Lower lobe of right lung (tissue), 2 donors: ENCODE measurements around the gene LUZP1. TPM values are rescaled to one million over a fixed set of nuclear protein-coding genes. Genes with fewer than 3 reads are reported as not detected.

Experiments
- ATAC-seq, 2 donors: fragments of 200-7000 bp; cut with Tn5 transposase; one replicate each; pipeline ENCODE4 v1.9.1; 2020 to 2022; ENCODE audit warnings: mild to moderate bottlenecking in 2 of 2, moderate library complexity in 2 of 2
- DNase-seq: peaks from one replicate; pipeline ENCODE4 v3.0.0-alpha.2; 2020
- H3K27ac ChIP-seq: fragments of 200-600 bp; one replicate; pipeline ENCODE4 v1.8.0; 2022
- H3K27me3 ChIP-seq: fragments of 200-600 bp; one replicate; pipeline ENCODE4 v1.8.0; 2022; ENCODE audit warnings: low read depth
- H3K36me3 ChIP-seq: fragments of 200-600 bp; one replicate; pipeline ENCODE4 v1.8.0; 2022; ENCODE audit warnings: mild to moderate bottlenecking
- H3K4me1 ChIP-seq: fragments of 200-600 bp; one replicate; pipeline ENCODE4 v1.8.0; 2022
- H3K4me3 ChIP-seq: fragments of 200-600 bp; one replicate; pipeline ENCODE4 v1.8.0; 2022; ENCODE audit warnings: mild to moderate bottlenecking
- H3K9me3 ChIP-seq: fragments of 200-600 bp; one replicate; pipeline ENCODE4 v1.8.0; 2022
- intact Hi-C: fragments of 100-400 bp; cut with DNase I; formaldehyde crosslinking; loops from one replicate; pipeline ENCODE4 v1.11.0; 2022
- total RNA-seq: library from RNA; stranded (reverse); fragmentation: NEBNext Ultra II Directional; extraction: Animal tissue kit (Norgen Biotek cat#: 25700); gene quantifications from one replicate; pipeline ENCODE4 v1.2.1, GENCODE V29; 2021
- TF ChIP-seq, protein P1 (sequence below): fragments of 200-600 bp; IDR thresholded peaks from one replicate; pipeline ENCODE4 v1.8.0; 2022; ENCODE audit warnings: antibody characterized with exemption, mild to moderate bottlenecking
- donor health status: DM: no; HTN: yes; CAD: no; lungs with severe emphysema.

LUZP1 gene
- total RNA-seq, 1 donor from 2014 or later: 32.5 TPM

DNA sequence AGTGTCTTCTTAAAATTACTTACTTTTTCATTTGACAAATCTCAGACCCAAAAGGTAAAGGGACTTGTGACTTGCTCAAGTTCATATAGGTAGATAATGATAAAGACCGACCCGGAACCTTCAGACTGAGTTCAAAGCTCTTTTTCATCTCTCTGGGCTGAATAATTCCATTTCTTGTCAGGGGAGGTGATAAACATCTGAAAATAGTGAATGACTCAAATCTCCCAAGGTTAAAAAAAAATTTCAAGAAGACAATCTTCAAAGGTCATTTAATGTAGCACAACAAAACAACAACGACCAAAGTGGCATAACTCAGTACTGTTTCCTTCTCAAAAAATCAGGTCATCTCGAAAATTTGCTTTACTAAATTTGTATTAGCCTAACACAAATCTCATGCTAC lies 20.6 kb downstream of the LUZP1 start:
- no peak overlapping the region for H3K4me3 ChIP-seq
- no peaks in the 10 kb centered on the region for H3K36me3 ChIP-seq
- H3K9me3 ChIP-seq: no peaks in the 10 kb centered on the region
- peaks cover 4% of the 10 kb centered on the region for H3K4me1 ChIP-seq
- ATAC-seq (no peak), DNase-seq (no peak)
- TF ChIP-seq, protein P1, sequence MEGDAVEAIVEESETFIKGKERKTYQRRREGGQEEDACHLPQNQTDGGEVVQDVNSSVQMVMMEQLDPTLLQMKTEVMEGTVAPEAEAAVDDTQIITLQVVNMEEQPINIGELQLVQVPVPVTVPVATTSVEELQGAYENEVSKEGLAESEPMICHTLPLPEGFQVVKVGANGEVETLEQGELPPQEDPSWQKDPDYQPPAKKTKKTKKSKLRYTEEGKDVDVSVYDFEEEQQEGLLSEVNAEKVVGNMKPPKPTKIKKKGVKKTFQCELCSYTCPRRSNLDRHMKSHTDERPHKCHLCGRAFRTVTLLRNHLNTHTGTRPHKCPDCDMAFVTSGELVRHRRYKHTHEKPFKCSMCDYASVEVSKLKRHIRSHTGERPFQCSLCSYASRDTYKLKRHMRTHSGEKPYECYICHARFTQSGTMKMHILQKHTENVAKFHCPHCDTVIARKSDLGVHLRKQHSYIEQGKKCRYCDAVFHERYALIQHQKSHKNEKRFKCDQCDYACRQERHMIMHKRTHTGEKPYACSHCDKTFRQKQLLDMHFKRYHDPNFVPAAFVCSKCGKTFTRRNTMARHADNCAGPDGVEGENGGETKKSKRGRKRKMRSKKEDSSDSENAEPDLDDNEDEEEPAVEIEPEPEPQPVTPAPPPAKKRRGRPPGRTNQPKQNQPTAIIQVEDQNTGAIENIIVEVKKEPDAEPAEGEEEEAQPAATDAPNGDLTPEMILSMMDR: no peak
- no peaks in the 10 kb centered on the region for H3K27me3 ChIP-seq
- H3K27ac ChIP-seq: no peak overlapping the region
- intact Hi-C loops: no loop called here

DNA sequence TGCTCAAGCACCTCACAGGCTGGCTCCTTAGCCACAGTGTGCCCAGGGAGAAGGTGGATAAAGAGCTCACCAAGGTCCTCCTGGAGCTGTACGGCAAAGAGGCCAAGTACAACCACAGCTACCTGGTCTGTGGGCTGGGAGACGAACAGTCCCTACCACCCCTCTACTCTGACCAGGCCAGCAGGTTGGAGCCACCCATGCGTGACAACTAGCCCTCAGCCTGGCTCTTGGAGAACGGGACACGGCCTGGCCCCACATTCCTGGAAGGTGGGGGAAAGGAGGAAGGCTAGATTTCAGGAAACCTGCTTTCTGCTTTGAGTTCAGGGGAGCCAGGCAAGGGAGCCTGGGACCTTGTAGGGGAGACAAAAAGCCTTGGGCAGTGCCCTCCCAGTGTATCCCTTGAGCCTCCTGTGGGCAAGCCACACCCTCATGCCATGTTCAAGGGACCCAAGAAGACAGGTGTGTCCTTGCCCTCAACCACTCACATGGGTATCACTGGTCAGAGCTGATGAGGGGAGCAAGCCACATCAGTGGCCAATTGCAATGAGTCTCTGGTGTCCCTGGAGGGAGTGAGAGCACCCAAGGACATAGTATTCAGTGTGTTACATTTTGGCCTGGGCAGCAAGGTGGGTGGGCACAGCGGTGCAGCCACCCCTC lies 27.6 kb downstream of the LUZP1 start:
- no peak overlapping the region for H3K27ac ChIP-seq
- no peaks in the 10 kb centered on the region for H3K9me3 ChIP-seq
- peak in 1 of 2 donors; percentile 19 for ATAC-seq
- H3K27me3 ChIP-seq: no peaks in the 10 kb centered on the region
- TF ChIP-seq, protein P1: no peak
- no peaks in the 10 kb centered on the region for H3K4me1 ChIP-seq
- intact Hi-C loops: no loop called here
- DNase-seq: no peak
- no peak overlapping the region for H3K4me3 ChIP-seq
- H3K36me3 ChIP-seq: no peaks in the 10 kb centered on the region

DNA sequence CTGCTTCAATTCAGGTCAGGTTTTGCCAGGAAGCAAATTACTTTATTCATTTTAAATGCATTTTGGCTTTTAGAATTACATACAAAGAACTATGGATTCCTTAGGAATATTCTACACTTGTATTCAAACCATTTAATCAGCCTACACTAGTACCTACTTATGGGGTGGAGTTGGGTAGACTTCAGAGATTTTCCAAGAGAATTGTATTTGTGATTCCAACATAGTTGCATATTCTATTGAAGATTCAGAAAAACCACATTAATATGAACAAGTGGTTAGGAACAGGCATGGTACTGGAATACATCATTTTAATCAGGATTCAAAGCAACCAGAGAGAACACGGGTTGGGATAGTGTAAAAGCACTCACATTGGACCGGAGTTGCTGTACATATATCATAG lies 33.4 kb downstream of the LUZP1 start:
- TF ChIP-seq, protein P1: no peak
- DNase-seq: no peak
- intact Hi-C loops: no loop called here
- ATAC-seq: no peak
- Histone ChIP-seq H3K4me3 (no peak overlapping the region), H3K36me3 (no peaks in the 10 kb centered on the region), H3K27ac (no peak overlapping the region), H3K27me3 (no peaks in the 10 kb centered on the region), H3K9me3 (no peaks in the 10 kb centered on the region), H3K4me1 (no peaks in the 10 kb centered on the region)

DNA sequence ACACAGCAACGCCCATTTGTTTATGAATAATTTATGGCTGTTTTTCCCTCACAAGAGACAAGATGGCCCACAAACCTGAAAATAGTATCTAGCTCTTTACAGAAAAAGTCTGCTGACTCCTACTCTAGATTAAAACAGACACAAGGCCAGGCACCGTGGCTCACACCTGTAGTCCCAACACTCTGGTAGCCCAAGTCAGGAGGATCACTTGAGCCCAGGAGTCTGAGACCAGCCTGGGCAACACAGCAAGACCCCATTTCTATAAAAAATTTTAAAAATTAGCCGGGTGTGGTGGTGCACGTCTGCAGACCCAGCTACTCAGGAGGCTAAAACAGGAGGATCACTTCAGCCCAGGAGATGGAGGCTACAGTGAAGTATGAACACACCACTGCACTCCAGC lies 34.6 kb downstream of the LUZP1 start:
- Histone ChIP-seq H3K36me3 (no peaks in the 10 kb centered on the region), H3K4me3 (no peak overlapping the region), H3K9me3 (no peaks in the 10 kb centered on the region), H3K27me3 (no peaks in the 10 kb centered on the region), H3K27ac (no peak overlapping the region), H3K4me1 (no peaks in the 10 kb centered on the region)
- TF ChIP-seq, protein P1: no peak
- DNase-seq (no peak), ATAC-seq (no peak)
- intact Hi-C loops: no loop called here

DNA sequence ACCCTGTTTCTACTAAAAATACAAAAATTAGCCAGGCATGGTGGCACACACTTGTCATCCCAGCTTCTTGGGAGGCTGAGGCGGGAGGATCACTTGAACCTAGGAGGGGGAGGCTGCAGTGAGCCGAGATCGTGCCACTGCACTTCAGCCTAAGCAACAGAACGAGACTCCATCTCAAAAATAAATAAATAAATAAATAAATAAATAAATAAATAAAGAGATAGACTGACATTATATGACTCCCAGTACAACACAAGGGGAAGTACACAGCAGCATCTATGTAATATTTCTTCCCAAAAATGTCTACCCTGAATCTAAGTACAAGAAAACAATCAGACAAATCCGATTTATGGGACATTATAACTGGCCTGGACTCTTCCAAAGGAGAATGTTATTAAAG lies 35.1 kb downstream of the LUZP1 start:
- no peaks in the 10 kb centered on the region for H3K27me3 ChIP-seq
- no peaks in the 10 kb centered on the region for H3K9me3 ChIP-seq
- no peak for DNase-seq
- ATAC-seq: no peak
- intact Hi-C loops: no loop called here
- H3K4me1 ChIP-seq: no peaks in the 10 kb centered on the region
- TF ChIP-seq, protein P1: no peak
- no peaks in the 10 kb centered on the region for H3K36me3 ChIP-seq
- H3K27ac ChIP-seq: no peak overlapping the region
- H3K4me3 ChIP-seq: no peak overlapping the region
